A549 (cell line): ENCODE measurements around the gene TGFBR2.

Experiments
- CEBPB ChIP-seq, 2 experiments: fragments of >200 bp in 1 of 2; sonication (Bioruptor Twin) in 1 of 2; formaldehyde crosslinking in 1 of 2; IDR thresholded peaks; 2 replicates each; pipeline ENCODE4 v1.6.1; 2012 to 2016
- HMGXB4 ChIP-seq: fragments of 250-450 bp; sonication (Bioruptor Pico); IDR thresholded peaks from 2 replicates; pipeline ENCODE4 v1.5.0; 2021; ENCODE audit warnings: mild to moderate bottlenecking, moderate library complexity, borderline replicate concordance
- KDM5A ChIP-seq: fragments of 200-600 bp; sonication (generic); IDR thresholded peaks from 2 replicates; pipeline ENCODE4 v1.6.1; 2016; ENCODE audit warnings: antibody characterized with exemption, mild to moderate bottlenecking
- MAX ChIP-seq: IDR thresholded peaks from 2 replicates; pipeline ENCODE4 v1.6.1; 2012
- PHF8 ChIP-seq: fragments of 200-600 bp; sonication (generic); IDR thresholded peaks from 2 replicates; pipeline ENCODE4 v1.6.1; 2016; ENCODE audit warnings: low read depth, mild to moderate bottlenecking, antibody characterized with exemption, moderate library complexity, borderline replicate concordance
- SMC3 ChIP-seq: fragments of >200 bp; sonication (Bioruptor Twin); formaldehyde crosslinking; IDR thresholded peaks from 3 replicates; pipeline ENCODE4 v1.6.1; 2018; ENCODE audit warnings: inconsistent platforms
- ZNF302 ChIP-seq: fragments of 250-450 bp; sonication (Bioruptor Pico); IDR thresholded peaks from 2 replicates; pipeline ENCODE4 v1.9.0; 2021; ENCODE audit warnings: inconsistent platforms, mild to moderate bottlenecking, moderate library complexity
- TF ChIP-seq, protein P1 (sequence below): fragments of >200 bp; sonication (Bioruptor Twin); formaldehyde crosslinking; IDR thresholded peaks from 3 replicates; pipeline ENCODE4 v1.5.1; 2016
- TF ChIP-seq, protein P2 (sequence below): fragments of 200-600 bp; sonication (generic); IDR thresholded peaks from 2 replicates; pipeline ENCODE4 v1.6.1; 2016; ENCODE audit warnings: antibody characterized with exemption, mild to moderate bottlenecking, moderate library complexity
- TF ChIP-seq, protein P3 (sequence below): fragments of 450-650 bp; IDR thresholded peaks from 2 replicates; pipeline ENCODE4 v1.6.1; 2014; ENCODE audit warnings: antibody characterized with exemption

DNA sequence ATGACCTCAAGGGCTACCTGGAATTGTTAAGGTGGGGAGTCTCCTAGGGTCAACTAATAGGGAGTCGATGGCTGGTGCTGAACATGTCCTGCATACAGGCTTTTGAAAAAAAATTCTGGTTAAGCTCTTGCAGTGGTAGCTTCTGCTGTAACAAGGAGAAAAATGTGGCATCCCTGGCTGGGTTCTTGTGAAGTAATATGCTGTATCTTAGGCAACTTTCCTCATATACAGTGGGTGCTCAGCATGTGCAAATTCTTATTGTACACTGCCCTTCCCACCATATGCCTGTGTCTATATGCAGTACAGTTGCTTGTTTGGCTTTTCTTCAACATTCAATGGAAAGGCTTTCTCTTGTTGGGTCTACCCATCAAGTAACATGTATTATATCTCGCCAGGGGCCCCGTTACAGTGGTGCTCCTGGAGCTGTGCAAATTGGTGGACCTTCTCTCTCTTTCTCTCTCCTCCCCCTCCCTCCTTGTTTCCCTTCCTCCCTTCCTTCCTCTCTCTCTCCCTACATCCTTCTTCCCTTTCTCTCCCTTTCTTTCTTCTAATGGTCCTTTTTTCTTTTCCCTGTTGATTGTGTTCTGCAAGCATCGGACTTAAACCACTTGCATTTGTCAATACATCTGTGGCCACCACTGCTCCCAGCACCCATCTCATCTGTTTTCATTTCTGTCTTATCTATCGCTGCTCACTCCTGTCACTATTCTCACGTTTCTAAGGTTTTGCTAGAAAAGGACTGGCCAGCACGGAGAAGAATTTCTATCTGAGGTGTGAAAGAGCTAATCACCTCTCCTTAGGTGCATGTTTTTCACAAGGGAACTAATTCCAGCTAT lies 35.2 kb downstream of the TGFBR2 start:
- TF ChIP-seq MAX (no peak), ZNF302 (no peak), SMC3 (no peak), PHF8 (no peak), KDM5A (no peak), CEBPB (IDR thresholded peaks at IDR 0.05) (no peak), HMGXB4 (CRISPR knock-in tag) (no peak)
- TF ChIP-seq, protein P1, sequence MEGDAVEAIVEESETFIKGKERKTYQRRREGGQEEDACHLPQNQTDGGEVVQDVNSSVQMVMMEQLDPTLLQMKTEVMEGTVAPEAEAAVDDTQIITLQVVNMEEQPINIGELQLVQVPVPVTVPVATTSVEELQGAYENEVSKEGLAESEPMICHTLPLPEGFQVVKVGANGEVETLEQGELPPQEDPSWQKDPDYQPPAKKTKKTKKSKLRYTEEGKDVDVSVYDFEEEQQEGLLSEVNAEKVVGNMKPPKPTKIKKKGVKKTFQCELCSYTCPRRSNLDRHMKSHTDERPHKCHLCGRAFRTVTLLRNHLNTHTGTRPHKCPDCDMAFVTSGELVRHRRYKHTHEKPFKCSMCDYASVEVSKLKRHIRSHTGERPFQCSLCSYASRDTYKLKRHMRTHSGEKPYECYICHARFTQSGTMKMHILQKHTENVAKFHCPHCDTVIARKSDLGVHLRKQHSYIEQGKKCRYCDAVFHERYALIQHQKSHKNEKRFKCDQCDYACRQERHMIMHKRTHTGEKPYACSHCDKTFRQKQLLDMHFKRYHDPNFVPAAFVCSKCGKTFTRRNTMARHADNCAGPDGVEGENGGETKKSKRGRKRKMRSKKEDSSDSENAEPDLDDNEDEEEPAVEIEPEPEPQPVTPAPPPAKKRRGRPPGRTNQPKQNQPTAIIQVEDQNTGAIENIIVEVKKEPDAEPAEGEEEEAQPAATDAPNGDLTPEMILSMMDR, result no peak
- TF ChIP-seq, protein P2, sequence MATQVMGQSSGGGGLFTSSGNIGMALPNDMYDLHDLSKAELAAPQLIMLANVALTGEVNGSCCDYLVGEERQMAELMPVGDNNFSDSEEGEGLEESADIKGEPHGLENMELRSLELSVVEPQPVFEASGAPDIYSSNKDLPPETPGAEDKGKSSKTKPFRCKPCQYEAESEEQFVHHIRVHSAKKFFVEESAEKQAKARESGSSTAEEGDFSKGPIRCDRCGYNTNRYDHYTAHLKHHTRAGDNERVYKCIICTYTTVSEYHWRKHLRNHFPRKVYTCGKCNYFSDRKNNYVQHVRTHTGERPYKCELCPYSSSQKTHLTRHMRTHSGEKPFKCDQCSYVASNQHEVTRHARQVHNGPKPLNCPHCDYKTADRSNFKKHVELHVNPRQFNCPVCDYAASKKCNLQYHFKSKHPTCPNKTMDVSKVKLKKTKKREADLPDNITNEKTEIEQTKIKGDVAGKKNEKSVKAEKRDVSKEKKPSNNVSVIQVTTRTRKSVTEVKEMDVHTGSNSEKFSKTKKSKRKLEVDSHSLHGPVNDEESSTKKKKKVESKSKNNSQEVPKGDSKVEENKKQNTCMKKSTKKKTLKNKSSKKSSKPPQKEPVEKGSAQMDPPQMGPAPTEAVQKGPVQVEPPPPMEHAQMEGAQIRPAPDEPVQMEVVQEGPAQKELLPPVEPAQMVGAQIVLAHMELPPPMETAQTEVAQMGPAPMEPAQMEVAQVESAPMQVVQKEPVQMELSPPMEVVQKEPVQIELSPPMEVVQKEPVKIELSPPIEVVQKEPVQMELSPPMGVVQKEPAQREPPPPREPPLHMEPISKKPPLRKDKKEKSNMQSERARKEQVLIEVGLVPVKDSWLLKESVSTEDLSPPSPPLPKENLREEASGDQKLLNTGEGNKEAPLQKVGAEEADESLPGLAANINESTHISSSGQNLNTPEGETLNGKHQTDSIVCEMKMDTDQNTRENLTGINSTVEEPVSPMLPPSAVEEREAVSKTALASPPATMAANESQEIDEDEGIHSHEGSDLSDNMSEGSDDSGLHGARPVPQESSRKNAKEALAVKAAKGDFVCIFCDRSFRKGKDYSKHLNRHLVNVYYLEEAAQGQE, result no peak
- TF ChIP-seq, protein P3, sequence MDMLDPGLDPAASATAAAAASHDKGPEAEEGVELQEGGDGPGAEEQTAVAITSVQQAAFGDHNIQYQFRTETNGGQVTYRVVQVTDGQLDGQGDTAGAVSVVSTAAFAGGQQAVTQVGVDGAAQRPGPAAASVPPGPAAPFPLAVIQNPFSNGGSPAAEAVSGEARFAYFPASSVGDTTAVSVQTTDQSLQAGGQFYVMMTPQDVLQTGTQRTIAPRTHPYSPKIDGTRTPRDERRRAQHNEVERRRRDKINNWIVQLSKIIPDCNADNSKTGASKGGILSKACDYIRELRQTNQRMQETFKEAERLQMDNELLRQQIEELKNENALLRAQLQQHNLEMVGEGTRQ, result no peak
